Left renal cortex interstitium (tissue), 4 donors: ENCODE results near the gene EYA2. TPM values are rescaled to one million over a fixed set of nuclear protein-coding genes. Genes with fewer than 3 reads are reported as not detected.

Experiments
- DNase-seq, 4 donors: peaks; one replicate each; pipeline ENCODE4 v3.0.0-alpha.2; 2013; ENCODE audit warnings: low read depth in 4 of 4, low spot score in 2 of 4, missing footprints in 1 of 4
- polyA plus RNA-seq, 4 donors: library from polyadenylated mRNA; unstranded; fragments of 120-200 nt; gene quantifications; one replicate each; pipeline ENCODE4 v1.2.1, GENCODE V29; 2013; ENCODE audit not compliant: insufficient read length in 4 of 4

EYA2 gene
- polyA plus RNA-seq, 4 donors, result 0.49 to 1.8 (median 0.69) TPM

DNA sequence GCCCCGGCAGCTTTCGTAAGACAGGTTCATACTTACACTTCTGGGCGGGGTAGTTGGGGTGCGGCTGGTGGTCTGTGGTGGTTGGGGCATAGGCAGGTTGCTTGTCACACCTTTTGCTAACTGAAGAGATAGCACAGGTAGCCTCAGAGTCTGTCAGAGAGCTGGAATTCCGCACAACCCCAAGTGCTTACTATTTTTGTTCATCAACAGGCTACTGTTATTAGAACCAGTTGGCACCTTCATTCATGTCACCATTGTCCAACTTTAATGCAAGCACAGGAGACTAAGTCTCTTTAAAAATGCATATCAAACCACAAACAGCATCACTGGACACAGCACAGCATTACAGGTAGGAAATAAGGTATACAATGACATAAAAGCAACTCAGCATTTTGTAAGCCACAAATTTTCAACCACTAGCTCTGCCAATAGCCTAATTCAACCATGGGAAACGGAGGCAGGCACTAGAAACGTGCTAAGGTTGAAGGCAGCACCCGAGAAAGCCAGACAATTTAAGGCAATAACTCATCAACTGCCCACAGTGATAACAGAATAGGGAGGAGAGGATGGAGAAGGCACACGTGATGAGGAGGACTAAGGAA lies 318.1 kb downstream of the EYA2 start:
- DNase-seq, result no peak

DNA sequence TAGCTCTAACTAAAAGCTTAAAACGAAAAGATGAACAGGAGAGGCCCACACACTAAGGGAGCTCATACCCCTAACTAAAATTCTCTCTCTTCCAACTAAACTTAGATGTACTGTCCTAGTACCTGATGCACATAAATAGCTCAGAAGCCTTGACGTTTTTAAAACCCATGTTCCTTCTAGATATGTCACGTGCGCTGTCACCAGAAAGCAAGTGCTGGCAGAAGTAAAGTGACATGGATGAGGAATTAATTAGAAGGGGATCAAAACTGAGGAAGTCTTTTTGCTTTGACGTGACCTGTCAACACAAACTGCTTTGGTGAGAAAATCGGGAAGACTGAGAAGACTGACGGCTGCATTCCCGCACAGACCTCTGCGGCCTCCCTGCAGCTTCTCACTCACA lies 319.3 kb downstream of the EYA2 start:
- DNase-seq, result no peak

DNA sequence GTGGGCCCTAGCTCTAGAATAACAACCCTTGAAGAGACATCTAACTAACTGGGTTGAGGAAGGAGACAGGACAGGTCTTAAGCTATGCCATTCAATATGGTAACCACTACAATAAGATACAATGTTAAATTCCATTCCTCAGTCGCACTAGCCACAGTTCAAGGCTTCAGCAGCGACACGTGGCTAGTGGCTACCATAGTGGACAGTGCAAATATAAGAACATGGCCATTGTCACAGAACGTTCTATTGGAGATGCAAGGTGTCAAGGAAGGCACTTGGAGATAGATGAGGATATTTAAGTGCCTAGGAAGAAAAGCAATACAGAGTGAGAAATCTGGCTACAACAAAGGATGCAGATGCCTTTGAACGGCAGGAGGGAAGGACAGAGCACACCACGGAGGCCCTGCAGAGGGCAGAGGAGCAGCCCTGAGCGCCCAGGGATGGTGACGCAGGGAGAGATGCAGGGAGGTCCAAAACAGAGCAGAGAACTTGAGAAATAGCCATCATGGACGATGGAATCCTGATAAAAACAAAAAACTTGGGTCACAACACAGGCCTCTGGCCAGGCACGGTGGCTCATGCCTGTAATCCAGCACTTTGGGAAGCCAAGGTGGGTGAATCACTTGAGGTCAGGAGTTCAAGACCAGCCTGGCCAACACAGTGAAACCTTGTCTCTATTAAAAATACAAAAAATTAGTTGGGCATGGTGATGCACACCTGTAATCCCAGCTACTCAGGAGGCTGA lies 321.2 kb downstream of the EYA2 start:
- no peak for DNase-seq

DNA sequence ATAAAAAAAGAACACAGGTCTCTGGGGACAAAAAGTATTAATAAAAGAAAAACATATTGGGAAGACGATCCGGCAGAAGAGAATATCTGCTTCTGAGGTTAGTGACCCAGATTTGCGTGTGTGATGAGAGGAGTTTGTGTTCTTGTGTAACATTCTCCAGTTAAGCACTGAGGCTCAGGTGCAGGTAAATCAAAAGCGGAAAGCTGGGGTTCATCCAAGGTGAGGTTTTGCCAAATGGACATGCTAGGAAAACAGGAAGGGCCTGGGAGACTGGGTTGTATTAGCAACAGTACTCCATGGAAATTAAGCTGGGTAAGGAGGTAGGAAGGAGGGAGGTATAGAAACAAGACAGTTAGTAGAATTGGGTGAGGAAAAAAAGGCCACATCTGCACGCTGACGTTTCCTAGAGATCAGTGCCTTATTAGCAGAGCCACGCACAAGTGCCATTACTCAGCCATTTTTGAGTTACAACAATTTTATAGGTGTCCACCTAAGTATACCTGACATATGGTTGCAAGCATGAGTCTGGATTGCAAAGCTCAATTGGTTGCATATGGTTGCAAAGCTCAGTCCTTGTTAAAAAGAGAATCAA lies 322.3 kb downstream of the EYA2 start:
- no peak for DNase-seq

DNA sequence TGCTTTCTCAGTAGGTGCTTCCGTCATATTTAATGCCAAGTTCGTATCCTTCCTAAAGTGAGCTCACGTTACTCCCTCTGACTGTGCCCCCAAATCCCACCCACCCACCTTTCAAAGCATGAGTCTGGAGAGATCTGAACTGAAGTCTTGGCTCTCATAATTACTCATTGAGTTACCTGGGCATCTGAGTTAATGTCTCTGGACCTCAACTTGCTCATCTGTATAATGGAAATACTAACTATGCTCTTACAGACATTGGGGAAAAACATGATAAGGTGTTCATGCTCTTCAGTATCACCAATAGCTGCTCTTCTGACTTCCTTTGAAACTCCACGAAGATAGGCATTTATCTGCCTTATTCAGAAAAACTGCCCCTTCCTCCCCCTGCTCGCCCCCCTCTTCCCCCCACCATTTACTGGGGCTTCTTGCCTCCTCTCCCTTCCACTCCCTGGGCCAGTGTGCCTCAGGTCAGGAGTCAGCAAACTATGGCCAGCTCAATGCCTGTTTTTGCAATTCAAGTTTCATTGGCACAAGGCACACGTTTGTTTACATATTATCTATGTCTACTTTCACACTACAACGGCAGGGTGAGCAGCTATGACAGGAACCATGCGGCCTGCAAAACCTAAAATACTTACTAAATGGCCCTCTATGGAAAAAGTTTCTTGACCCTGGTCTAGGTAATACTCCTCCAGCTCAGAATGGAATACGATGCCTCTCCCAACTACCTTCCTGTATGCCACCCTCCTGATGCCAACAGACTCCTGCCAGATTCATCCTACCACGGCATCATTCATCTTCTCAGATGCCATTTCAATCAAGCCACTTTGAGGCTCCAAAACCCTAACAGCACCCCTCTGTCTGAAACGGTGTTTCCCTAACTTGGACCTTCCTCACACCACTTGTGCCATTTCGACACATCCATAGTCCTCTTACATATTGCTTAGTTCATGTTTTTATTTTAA lies 323.1 kb downstream of the EYA2 start:
- no peak for DNase-seq

DNA sequence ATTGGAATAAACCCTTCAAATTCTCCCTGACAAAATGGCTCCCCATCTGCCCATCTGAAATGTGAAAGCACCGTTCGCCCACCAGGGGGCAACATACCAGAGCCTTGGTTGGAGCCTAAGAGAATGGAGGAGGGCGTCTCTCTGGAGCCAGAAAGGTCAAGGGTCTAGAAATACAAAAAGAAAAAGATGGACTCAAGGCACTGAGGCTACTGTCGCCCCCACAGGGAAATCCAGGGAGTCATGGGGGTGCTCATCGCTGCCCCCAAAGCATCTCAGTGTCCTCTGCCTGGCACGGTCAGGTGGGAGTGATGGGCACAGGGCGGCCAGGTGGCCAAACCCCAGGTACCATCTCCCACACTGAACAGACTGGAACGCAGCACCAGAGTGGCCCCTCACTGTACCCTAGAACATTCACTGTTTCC lies 325.5 kb downstream of the EYA2 start:
- no peak for DNase-seq

DNA sequence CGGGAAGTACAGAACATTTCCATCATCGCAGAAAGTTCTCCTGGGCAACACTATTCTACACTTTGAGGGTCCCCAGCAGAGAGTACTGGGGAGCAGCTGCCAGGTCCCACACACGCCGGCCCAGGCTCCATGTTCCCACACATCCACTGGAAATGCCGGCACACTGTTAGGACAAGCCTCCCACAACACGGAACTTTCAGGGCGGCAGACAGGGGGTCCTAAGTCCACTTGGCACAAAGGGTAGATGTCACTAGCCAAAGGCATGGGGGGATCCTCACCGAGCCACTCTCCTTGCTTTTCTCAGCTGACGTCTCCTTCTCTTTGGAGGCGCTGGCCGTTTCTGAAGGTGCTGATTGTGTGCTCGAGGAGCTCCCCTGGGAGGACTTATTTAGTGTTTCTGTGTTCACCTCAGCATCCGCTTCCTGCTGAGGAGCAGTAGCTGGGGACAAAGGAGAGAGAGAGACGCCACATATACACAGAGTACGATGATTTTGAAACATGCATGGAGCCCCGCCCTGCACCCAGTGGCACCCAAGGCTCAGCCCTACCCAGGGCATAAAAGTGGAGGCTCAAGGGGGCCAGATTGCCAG lies 326.5 kb downstream of the EYA2 start:
- DNase-seq, result no peak

DNA sequence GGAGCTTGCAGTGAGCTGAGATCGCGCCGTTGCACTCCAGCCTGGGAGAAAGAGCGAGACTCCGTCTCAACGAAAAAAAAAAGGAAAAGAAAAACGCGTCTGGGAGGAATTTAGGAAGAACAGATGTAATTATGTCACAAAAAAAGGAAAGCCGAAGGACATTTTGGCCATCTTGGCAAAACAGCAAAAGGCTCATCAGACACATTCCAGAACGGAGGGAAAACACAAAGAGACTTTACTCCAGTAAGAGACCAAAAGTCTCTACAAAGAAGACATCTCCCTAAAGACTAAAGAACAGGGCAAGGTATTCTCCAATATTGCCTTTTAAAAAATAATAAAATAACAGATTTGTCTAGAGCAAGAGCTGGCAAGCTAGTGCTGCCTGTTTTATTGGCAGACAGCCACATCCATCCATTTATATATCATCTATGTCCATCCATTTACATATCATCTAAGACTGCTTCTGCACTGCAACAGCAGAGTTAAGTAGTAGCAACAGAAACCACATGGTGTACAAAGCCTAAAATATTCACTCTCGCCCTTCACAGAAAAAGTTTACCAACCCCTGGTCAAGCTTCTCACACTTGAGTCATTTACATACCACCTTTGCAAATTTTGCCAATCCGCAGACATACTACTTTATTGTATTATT lies 328.0 kb downstream of the EYA2 start:
- DNase-seq, result no peak

DNA sequence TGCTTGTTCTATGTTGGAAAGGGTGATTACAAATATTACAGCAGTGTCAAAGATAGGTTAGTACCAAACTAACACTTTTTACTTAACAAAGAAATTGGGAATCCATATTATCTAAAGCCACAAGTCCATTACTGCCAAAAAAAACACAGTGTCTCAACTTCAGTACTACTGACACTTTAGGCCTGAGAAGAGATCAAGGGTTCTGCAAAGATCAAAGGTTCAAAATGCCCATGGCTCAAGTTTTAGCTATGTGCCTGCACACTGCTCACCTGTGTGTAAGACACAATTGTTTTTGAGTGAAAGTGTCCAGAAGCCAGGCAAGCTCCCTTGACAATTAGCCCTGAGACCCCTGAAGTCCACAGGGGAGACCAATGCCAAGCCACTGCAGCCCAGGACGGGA lies 329.3 kb downstream of the EYA2 start:
- no peak for DNase-seq

DNA sequence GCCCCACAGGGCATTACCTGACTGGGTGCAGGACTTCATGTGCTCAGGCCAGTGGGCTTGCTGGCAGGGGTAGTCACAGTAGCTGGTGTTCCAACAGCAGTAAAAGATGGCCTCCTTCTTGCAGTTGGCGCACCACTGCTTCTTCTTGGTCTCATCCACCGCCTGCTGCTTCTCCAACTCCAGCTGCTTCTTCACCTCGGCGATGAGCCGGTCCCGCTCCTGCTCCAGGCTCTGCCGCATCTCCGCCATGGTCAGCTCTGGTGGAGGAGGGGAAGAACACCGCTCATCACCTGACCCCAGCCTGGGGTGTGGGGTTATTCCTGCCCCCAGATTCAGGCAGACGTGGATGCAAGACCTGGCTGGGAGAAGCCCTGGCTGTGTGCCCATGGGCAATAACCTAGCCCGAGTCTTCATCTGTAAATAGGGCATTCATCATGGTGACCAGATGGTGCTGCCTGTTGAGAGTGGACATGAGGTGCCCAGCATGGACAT lies 329.7 kb downstream of the EYA2 start:
- DNase-seq, result no peak

DNA sequence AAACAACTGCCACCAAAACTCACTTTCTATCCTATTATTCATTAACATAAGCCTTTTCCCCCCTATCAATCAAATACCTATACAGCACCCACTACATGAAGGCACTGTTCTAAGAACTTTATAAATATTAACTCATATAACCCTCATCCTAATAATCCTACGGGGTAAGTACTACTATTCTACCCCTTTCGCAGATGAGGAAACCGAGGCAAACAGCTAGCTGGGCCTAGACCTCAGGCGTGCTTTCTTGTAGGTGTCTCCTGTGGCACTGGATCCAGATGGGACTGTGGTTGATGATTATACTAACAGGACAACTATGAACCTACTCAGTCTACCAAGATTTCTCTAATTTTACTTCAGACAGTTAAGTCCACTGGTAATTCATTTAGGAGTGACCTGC lies 330.2 kb downstream of the EYA2 start:
- no peak for DNase-seq

DNA sequence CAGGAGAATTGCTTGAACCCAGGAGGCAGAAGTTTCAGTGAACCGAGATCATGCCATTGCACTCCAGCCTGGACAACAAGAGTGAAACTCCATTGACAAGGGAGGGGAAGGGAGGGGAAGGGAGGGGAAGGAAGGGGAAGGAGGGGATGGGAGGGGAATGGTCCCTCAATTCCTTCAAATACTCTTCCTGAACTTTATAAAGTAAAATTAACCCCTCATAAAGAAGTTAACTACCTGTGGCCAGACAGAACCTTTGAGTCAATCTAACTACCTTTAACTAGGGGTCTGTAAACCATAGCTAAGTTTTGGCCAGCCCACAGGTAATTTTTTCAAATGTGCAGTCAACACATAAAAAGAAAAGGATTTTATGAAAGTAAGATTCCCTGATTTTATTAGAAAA lies 330.8 kb downstream of the EYA2 start:
- DNase-seq, result no peak

DNA sequence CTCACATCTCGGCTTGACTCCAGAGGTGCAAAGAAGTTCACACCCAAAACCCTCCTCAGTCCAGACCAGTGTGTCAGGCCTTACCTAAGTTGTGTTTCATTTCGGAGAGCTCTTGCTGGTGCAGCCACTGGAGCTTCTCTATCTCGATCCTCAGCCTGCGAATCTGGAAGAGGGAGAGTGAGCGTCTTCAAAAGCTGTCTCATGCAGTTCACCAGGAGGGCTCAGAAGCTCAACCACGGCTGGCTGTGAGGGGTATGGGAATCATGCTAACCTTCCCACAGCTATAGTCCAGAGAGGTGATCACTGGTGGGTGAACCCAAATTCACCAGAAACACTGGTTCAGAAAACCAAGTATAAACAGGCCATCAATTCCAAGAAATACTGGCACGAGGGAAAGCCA lies 332.5 kb downstream of the EYA2 start:
- DNase-seq, result no peak

DNA sequence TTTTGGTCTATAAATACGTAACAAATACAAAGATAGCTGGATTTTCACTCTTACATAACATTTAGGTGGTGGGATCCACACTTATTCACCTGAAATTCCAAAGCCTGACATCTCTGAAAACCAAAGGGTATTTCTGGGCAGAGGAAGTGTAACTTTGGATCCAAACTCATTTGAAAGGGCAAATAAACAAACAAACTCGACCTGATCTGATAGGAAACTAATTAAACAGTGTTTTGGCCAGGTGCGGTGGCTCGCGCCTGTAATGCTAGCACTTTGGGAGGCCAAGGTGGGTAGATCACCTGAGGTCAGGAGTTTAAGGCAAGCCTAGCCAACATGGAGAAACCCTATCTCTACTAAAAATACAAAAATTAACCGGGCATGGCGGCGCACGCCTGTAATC lies 332.9 kb downstream of the EYA2 start:
- no peak for DNase-seq

DNA sequence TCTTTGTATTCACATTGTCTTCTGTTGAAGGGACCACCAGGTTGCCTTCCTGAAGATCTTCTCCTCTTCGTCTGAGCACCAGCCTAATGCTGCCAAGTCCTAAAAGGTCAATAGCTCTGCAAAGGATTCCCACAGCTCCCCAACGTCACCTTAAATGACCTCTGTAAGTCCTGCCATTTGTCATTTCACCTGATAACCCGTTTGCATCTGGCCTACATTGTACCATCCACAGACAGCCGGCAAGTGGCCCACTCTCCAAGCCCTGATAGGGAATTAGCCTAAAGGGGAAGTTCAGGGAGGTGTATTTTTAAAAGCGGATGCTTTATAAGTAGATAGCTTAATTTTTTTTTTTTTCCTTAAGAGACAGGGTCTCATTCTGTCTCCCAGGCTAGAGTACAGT lies 334.0 kb downstream of the EYA2 start:
- no peak for DNase-seq

DNA sequence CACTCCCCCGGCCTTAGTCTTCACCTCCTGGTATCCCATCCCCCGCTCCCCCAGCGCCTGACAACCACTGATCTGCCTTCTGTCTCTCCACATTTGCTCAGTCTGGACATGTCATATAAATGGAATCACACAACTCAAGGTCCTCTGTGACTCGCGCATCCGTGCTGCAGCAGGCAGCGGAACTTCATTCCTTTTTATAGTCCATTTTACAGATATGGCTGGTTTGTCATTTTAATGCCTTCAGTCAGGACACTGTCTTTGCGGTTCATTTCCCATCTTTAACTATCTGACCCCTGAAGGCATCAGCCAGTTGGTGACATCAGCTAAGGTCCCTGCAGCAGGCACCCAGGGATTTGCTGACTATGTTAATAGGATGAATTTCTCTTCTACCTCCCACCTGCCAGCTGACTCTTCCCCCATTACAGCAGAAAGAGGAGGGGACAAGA lies 336.2 kb downstream of the EYA2 start:
- no peak for DNase-seq

DNA sequence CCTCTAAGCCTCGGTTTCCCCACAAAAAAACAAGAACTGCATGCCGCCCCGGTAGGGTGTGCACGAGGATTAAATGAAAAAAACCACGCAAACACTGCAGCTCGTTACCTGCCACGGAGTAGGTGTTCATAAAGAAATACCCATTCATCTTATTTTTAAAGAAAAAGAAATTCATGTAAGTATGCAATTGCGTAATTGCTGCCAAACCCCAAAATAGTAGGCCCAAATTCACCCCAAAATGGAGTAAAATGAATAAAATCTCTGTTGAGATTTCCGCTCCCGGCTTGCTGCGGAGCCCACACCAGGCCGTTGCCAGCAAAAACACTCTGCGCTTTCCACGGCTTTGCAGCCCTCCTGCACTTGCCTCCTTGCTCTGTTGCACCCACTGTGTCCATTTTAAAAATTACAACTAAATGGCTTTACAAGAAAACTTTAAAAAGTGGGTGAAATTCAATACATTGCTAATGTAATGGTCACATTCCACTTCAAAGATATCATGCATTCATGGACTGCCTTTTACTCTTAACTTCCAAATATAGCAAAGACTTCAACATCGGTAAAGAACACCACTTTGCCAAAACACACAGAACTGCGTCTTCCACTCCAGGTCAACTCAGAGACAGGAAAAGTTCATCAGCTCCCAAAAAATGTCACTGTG lies 336.9 kb downstream of the EYA2 start:
- DNase-seq, result no peak

DNA sequence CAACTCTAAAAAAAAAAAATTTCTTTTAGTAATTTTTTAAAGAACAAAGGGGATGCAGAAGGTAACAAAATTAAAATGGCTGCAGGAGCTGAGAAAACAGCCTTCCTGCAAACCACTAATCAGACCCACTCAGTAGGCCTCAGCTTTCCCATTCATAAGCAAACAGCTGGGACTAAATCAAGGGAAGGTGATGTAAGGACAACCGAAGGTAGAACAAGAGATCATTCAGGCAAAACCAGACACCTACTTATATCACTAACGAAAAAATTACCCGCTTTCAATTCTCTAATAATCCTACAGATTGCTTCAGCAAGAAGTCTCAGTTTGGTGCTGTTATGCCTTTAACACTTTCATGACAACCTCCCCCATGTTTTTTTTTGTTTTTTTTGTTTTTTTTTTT lies 337.9 kb downstream of the EYA2 start:
- DNase-seq, result no peak
